Embryonic facial prominence (tissue), 1 donor: ENCODE data around the gene LYPD3.

Experiments used
- DNase-seq: peaks from one replicate; pipeline ENCODE4 v3.0.0-alpha.2; 2016; ENCODE audit errors: extremely low spot score

LYPD3 gene

GRCh38 chr19:43486412-43486811, 21.0 kb upstream of the LYPD3 start:
- DNase-seq = no peak

DNA sequence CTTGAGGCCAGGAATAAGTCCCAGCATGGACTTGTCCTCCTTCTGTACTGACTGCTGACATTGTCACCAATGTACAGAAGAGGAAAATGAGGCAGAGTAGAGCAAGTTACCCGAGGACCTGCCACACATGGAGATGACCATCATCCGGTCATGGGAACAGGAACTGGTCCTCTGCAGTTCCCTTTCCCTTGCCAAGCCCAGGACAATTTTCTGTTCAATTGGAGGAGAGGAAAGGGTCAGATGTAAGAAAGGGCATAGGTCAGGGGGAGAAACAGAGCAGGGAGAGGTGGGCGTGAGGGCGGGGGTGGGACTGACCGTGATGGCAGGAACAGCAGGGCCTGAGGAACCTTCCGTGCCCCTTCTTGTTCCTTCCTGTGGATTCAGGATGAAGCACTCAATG, 20.5 kb upstream of the LYPD3 start:
- DNase-seq = no peak

- no peak for DNase-seq
Observed at GRCh38 chr19:43483281-43483680, 17.9 kb upstream of the LYPD3 start.

DNA sequence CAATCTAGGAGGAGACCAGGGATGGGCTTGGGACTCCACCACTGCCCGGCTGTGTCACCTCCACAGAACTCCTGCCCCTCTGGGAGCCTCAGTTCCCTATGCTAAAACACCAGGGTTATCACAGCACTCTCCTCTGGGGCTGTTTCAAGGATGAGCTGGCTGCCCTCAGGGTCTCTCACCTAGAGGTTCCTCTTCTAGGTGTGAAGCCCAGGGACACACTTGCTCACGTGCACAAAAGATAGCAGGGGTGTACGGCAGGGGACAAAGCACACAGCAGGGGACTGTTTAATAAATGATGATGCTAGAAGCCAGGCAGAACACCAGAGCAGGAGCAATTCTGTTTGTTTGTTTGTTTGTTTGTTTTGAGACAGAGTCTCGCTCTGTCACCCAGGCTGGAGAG, 16.8 kb upstream of the LYPD3 start:
- DNase-seq = no peak

GRCh38 chr19:43481701-43482100, 16.3 kb upstream of the LYPD3 start:
- DNase-seq = no peak

DNA sequence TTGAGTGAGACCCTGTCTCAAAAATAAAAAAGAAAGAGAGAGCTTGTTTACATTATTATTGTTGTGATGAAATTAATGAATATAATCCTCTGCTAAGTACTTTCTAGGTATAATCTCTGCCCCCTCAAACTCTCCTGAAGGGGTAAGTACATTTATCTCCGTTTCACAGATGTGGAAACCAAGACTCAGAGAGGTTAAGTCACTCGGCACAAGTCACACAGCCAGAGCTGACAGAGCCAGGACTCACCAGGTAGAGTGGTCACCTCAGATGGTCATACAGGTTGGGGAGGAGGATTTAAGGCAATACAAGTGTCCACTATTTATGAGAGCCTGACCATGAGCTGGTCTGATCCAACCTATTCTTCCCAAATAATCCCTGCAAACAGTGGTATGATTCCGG, 15.2 kb upstream of the LYPD3 start:
- no peak for DNase-seq

DNA sequence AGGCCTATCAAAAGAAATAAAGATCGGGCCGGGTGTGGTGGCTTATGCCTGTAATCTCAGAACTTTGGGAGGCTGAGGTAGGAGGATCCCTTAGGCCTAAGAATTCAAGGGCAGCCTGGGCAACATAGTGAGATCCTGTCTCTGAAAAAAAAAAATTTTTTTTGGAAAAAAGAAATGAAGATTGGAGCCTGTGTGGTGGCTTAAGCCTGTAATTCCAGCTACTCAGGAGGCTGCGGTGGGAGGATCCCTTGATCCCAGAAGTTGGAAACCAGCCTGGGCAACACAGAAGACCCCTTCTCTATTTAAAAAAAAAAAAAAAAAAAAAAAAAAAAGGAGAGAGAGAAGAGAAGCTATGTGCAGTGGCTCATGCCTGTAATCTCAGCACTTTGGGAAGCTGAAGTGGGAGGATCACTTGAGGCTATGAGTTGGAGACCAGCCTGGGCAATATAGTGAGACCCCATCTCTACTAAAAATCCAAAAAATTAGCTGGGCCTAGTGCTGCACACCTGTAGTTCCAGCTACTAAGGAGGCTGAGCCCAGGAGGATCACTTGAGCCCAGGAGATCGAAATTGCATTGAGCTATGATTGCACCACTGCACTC, 14.7 kb upstream of the LYPD3 start:
- DNase-seq = no peak

DNA sequence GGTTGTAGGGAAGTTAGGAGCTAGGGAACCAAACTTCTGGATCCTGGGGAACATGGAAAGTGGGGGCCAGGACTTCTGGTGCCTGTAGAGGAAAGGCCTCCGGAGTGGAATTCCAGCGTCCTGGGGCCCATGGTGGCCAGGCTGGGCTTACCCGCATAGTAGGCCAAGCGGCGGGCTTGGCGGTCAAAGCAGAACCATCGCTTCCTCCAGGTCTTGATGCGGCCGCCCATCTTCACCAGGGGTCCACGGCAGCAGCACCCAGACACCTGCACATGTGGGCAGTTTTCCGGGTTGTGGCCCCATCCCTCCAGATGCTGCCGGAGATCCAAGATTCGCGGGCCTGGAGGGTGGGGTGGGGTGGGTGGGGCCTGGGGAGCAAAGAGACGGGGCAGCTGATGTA, 13.8 kb upstream of the LYPD3 start:
- DNase-seq = no peak

DNA sequence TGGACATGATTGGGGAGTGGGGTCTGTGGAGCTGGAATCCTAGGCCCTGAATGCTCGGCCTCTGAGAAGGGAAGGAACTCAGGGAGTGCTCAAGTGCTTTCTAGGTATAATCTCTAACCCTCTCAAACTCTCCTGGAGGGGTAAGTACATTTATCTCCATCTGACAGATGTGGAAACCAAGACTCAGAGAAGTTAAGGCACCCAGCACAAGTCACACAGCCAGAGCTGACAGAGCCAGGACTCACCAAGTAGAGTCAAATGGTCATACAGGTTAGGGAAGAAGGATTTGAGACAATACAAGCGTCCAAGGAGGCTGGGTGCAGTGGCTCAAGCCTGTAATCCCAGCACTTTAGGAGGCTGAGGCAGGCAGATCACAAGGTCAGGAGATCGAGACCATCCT, 12.9 kb upstream of the LYPD3 start:
- DNase-seq = no peak

- DNase-seq = no peak
Observed at GRCh38 chr19:43476606-43477005, 11.2 kb upstream of the LYPD3 start.

DNA sequence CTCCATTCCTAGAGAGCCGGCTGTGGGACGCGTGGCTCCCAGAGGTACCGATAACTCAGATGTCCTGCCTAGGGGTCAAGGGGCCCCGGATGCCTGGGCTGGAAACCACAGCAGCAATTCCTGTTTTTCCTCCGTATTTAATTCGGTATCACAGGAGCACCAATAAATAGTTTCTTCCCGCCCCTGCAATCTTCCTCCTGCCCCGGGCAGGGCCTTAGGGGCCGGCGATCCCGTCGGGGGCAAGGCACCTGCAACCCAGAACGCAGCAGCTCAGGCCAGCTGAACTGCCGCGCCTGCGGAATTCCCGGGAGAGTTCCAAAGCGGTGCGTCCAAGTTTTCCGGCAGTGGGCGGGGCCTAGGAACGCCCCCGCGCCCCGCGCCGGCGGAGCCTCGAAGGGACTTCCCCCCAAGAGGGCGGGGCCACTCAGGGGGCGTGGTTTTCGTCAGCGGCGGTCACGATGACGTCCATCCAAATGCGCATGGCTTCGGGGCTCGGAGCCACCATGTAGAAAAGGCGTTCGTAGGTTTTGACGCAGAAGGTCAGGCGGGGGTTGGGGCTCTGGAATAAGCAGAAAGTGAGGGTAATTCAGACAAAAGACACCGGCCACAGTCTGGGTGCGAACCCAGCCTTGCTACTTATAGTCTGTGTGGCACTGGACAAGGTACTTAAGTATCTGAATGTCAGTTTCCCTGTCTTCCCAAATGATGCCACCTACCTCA, 9.7 kb upstream of the LYPD3 start:
- DNase-seq = peak; percentile 64

- DNase-seq = no peak
Observed at GRCh38 chr19:43474487-43474886, 9.1 kb upstream of the LYPD3 start.

DNA sequence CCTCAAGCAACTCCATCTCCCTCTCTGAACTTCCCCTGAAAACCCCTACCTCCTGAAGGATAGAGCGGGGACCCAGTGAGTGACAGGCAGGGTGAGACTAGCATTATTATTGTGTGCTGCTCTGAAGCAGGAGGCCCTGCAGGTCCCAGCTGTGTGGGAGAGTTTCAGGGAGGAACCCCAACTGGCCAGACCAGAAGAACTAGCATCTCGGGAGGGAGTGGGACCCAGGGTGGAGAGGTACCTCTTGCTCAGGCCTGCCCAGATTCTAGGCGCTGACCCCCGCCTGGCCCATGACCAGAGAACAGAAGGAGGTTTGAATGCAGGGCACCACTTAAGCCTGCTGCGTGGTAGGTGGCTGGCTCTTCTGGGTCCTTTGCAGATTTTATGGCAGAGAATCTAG, 5.7 kb upstream of the LYPD3 start:
- DNase-seq = no peak

- DNase-seq = no peak
Observed at GRCh38 chr19:43470288-43470687, 4.9 kb upstream of the LYPD3 start.

DNA sequence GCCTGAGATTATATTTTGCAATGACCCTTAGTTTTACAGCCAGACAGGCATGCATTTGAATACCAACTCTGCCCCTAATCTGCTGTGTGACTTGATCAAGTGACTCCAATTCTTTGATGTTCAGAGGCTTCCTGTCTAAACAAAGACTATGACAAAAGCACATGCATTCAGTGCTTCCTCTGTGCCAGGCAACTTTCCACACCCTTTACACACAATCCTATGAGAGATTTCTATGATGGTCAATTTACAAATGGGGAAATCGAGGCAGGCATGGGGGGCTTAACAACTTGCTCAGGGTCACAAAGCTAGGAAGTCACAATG, 3.7 kb upstream of the LYPD3 start:
- no peak for DNase-seq

- no peak for DNase-seq
Observed at GRCh38 chr19:43468354-43469159, 3.1 kb upstream of the LYPD3 start.

- no peak for DNase-seq
Observed at GRCh38 chr19:43467730-43468129, 2.3 kb upstream of the LYPD3 start.

DNA sequence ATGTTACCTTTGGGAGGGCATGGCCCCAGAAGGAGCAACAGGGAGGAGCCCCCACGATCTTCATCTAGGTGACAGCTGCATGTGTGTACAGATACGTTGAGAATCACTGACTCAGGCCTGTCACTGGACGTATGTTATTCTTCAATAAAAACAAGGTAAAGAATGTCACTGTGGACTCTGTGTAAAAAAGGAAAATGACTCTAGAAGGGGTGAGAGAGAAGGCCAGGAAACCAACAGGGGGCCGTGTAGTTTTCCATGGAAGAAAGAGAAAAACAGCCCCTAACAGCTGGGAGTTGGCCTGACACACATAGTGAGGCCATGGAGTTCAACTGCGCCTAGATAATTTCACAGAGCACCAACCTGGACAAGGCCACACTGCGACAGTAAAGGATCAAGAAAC, 1.9 kb upstream of the LYPD3 start:
- no peak for DNase-seq

DNA sequence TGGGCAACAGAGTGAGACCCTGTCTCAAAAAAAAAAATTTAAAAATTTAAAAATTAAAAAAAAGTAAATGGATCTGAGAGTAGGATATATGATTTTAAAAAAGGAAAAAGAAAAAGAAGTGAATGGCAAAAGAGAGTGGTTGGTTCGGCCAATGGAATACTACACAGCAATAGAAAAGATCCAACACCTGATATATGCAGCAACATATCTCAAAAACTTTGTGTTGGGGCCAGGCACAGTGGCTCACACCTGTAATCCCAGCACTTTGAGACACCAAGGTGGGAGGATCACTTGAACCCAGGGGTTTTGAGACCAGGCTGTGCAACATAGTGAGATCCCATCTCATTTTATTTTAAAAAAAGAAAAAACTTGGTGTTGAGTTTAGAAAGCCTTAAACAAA, 1.4 kb upstream of the LYPD3 start:
- DNase-seq = no peak

DNA sequence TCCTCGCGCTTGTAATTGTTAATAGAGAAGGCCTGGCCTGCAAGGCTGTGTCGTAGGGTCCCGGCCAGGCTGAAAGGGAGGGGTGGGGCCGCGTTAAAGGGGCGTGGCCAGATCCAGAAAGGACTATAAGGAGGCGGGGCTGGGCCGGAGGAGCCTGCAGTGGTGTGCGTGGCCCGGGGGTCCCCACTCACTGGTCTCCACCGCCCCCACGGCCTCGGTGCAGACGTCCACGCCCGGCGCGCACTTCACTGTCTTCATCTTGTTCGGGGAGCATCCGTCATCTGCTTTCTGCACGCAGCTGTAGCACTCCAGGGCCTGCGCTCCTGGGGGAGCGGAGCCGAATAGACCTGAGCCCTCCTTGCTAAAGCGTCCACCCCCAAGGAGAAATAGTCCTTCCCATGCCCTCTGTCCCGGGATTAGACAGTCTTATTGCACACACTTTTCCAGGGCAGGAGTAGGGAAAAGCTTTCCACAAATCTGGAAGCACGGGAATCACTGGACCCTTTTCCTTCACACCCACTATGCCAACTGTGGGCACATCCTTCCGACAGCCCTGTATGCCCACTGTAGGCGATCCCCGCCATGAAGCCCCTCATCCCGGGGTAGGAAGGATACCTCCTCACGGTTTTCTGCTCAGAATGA, 1.2 kb downstream of the LYPD3 start:
- DNase-seq = no peak

GRCh38 chr19:43463381-43464133, 1.9 kb downstream of the LYPD3 start:
- peak; percentile 75 for DNase-seq

DNA sequence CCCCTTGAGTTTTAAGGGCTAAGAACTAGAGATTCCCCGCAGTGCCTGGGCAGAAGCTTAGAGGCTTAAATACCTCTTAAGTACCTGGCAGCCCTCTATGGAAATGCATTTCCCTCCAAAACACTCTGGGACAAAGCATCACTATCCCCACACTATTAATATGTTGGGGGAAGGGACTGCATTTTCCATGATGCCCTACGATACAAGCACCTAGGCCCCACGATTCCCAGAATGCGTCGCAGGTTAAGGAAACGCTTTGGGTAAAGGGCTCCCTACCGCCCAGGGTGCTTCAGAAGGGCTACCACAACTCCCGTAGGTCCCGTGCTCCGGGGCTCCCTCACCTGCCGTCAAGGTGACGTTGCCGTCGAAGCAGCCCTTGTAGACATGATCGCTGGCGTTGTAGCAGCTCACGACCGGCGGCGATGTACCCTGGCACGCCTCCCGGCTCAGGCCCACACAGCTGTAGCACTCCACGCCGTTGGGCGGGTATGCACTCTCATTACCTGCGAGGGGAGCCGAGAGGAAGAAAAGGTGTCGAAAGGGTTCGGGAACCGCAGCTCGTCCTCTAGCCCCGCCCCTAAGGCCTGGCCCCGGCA, 2.5 kb downstream of the LYPD3 start:
- DNase-seq = no peak
